ENCODE results near the gene B4GAT1. TPM values are rescaled to one million over a fixed set of nuclear protein-coding genes. Genes with fewer than 3 reads are reported as not detected.
"Not testable (repeated sequence)": the region's sequence is repeated elsewhere in the genome, so short reads cannot be mapped to it uniquely, and the experiment has no call there.

Gene B4GAT1
- total RNA-seq = 10 to 100 TPM; 23.9 to 32.4 (median 30.0) TPM

GRCh38 chr11:66347425-66348276 lies at the start of gene B4GAT1:
Gene B4GAT1 (minus strand): TSS chr11:66347629. CDS start chr11:66347545, 84 bp downstream.
- intact Hi-C loops (cut with DNase I; ENCODE audit: low total_unique reads) = no loop called here
- TF ChIP-seq POLR2A (IDR thresholded peaks at IDR 0.05) = no peak
- TF ChIP-seq, protein P1, sequence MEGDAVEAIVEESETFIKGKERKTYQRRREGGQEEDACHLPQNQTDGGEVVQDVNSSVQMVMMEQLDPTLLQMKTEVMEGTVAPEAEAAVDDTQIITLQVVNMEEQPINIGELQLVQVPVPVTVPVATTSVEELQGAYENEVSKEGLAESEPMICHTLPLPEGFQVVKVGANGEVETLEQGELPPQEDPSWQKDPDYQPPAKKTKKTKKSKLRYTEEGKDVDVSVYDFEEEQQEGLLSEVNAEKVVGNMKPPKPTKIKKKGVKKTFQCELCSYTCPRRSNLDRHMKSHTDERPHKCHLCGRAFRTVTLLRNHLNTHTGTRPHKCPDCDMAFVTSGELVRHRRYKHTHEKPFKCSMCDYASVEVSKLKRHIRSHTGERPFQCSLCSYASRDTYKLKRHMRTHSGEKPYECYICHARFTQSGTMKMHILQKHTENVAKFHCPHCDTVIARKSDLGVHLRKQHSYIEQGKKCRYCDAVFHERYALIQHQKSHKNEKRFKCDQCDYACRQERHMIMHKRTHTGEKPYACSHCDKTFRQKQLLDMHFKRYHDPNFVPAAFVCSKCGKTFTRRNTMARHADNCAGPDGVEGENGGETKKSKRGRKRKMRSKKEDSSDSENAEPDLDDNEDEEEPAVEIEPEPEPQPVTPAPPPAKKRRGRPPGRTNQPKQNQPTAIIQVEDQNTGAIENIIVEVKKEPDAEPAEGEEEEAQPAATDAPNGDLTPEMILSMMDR (IDR thresholded peaks at IDR 0.05) = peak in 1 of 3 donors; percentile 36
- peak within 1 kb of the TSS; percentile 69 for H3K4me3 ChIP-seq (ENCODE audit: low read depth, poor library complexity, severe bottlenecking)
- peak; percentile 90 to 96 for DNase-seq (ENCODE audit: low spot score in 2 of 2)
- WGBS, 2 donors = 0% methylated on average over 20 to 33 of the region's 101 CpGs

- 69 to 80% methylated on average over 3 of the region's 3 CpGs for WGBS, 2 donors
- TF ChIP-seq, protein P1 (IDR thresholded peaks at IDR 0.05) = no peak
- no peak for TF ChIP-seq POLR2A (IDR thresholded peaks at IDR 0.05)
- no peak for DNase-seq (ENCODE audit: low spot score in 2 of 2)
- no peak overlapping the region for H3K4me3 ChIP-seq (ENCODE audit: low read depth, poor library complexity, severe bottlenecking)
- intact Hi-C loops (cut with DNase I; ENCODE audit: low total_unique reads) = no loop called here
Measured at GRCh38 chr11:66393954-66394353, 46.5 kb upstream of the B4GAT1 start.

DNA sequence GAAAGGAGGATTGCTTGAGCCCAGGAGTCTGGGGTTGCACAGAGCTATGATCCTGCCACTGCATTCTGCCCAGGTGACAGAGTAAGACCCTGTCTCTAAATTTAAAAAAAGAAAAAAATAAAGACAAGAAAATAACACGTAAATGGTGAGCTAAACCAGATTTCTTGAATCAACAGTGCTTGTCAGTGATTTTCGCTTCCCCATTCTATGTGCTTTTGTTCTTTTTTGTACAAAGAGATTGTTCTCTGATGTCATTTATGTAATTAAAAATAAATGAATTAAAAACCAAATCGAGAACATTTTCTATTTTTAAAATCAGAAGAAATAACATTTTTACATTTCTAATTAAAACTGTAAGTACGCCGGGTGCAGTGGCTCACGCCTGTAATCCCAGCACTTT lies 43.9 kb upstream of the B4GAT1 start:
- intact Hi-C loops (cut with DNase I; ENCODE audit: low total_unique reads) = no loop called here
- no peak overlapping the region for H3K4me3 ChIP-seq (ENCODE audit: low read depth, poor library complexity, severe bottlenecking)
- 72 to 81% methylated on average over 6 of the region's 6 CpGs for WGBS, 2 donors
- TF ChIP-seq, protein P1 (IDR thresholded peaks at IDR 0.05) = no peak
- no peak for TF ChIP-seq POLR2A (IDR thresholded peaks at IDR 0.05)
- no peak for DNase-seq (ENCODE audit: low spot score in 2 of 2)

GRCh38 chr11:66388780-66389386 lies 41.5 kb upstream of the B4GAT1 start:
- DNase-seq (ENCODE audit: low spot score in 2 of 2) = peak; percentile 56 to 90
- intact Hi-C loops (cut with DNase I; ENCODE audit: low total_unique reads) = loop anchor here (5.0 kb wide), 1 partner anchor 82 kb away; no protein-coding TSS in a partner anchor
- TF ChIP-seq, protein P1 (IDR thresholded peaks at IDR 0.05) = no peak
- TF ChIP-seq POLR2A (IDR thresholded peaks at IDR 0.05) = no peak
- H3K4me3 ChIP-seq (ENCODE audit: low read depth, poor library complexity, severe bottlenecking) = no peak overlapping the region
- 23 to 27% methylated on average over 8 of the region's 8 CpGs for WGBS, 2 donors

DNA sequence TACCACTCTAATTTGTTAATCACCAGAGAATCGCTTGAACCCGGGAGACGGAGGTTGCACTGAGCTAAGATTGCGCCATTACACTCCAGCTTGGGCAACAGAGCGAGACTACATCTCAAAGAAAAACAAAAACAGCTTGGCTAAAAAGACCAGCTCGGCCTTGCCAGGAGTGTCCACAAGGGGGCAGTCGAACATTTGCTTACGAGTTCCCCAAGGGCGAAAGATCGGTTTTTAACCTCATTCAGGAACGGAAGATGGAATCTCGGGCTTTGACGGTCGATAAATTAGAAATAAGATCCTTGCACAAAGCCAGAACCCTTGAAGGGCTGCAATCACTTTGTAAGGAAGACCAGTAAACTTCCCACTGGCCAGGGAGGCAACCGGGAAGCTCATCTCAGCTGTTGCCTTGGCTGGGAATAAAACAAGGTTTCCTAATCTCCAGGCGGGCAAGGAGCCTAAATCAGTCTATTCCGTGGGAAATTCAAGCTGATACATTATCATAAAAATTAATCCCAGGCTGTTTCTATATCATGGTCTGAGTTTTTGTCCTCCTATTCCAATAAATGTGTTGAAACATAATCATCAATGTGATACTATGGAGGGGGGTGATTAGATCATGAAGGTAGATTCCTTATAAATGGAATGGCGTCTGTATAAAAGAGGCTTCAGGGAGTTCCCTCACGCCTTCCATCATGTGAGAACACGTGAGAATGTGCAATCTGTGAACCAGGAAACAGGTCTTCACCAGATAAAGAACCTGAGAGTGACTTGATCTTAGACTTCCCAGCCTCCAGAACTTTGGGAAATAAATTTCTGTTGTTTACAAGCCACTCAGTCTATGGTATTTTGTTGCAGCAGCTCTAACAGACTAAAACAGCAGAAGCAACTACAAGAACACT lies 39.0 kb upstream of the B4GAT1 start:
- intact Hi-C loops (cut with DNase I; ENCODE audit: low total_unique reads) = loop anchor here (5.0 kb wide), 1 partner anchor 79 kb away; no protein-coding TSS in a partner anchor
- no peak for TF ChIP-seq POLR2A (IDR thresholded peaks at IDR 0.05)
- TF ChIP-seq, protein P1 (IDR thresholded peaks at IDR 0.05) = peak in 1 of 3 donors; percentile 59
- H3K4me3 ChIP-seq (ENCODE audit: low read depth, poor library complexity, severe bottlenecking) = no peak overlapping the region
- 5 to 7% methylated on average over 20 of the region's 20 CpGs for WGBS, 2 donors
- peak; percentile 89 to 97 for DNase-seq (ENCODE audit: low spot score in 2 of 2)

- intact Hi-C loops (cut with DNase I; ENCODE audit: low total_unique reads); H3K4me3 ChIP-seq (ENCODE audit: low read depth, poor library complexity, severe bottlenecking); DNase-seq (ENCODE audit: low spot score in 2 of 2): not testable (repeated sequence)
- WGBS, 2 donors = 86 to 89% methylated on average over 13 of the region's 13 CpGs
Measured at GRCh38 chr11:66384316-66384715, 36.9 kb upstream of the B4GAT1 start.

GRCh38 chr11:66380264-66380663 lies 32.8 kb upstream of the B4GAT1 start:
- intact Hi-C loops (cut with DNase I; ENCODE audit: low total_unique reads); DNase-seq (ENCODE audit: low spot score in 2 of 2): not testable (repeated sequence)
- 20 to 23% methylated on average over 7 of the region's 7 CpGs for WGBS, 2 donors

GRCh38 chr11:66373690-66374287 lies 26.4 kb upstream of the B4GAT1 start:
- DNase-seq (ENCODE audit: low spot score in 2 of 2); H3K4me3 ChIP-seq (ENCODE audit: low read depth, poor library complexity, severe bottlenecking); intact Hi-C loops (cut with DNase I; ENCODE audit: low total_unique reads): not testable (repeated sequence)
- 68% methylated on average over 9 of the region's 9 CpGs for WGBS, 2 donors

More at GRCh38 chr11:66380264-66380663, 32.8 kb upstream of the B4GAT1 start:
- not testable (repeated sequence) for H3K4me3 ChIP-seq (ENCODE audit: low read depth, poor library complexity, severe bottlenecking)
